Stimulated activated naive CD8-positive, alpha-beta T cell treated with anti-CD3 and anti-CD28 coated beads, Interleukin-15, Interleukin-2, amounts not matched to agents 100 U/mL and 50 U/mL, for 24 hours (primary cell): ENCODE measurements around the gene ACYP1.

Experiments
- ATAC-seq: fragments of 150-1000 bp; cut with Tn5 transposase; one replicate; pipeline ENCODE4 v1.10.0; 2021
- DNase-seq: peaks from one replicate; pipeline ENCODE4 v3.0.0; 2021

ACYP1 gene

GRCh38 chr14:75063491-75064204 is at the start of gene ACYP1:
Gene ACYP1, minus strand, starts transcription at chr14:75064024. Its CDS starts 471 bp downstream, at chr14:75063553.
- ATAC-seq = peak; percentile 99
- DNase-seq = peak; percentile 94

GRCh38 chr14:75109877-75110276 is 46.1 kb upstream of the ACYP1 start:
- DNase-seq (no peak), ATAC-seq (no peak)

- DNase-seq (no peak), ATAC-seq (no peak)
These were observed 43.4 kb upstream of the ACYP1 start for GRCh38 chr14:75107186-75107585.

- DNase-seq = no peak
- no peak for ATAC-seq
These were observed 37.7 kb upstream of the ACYP1 start for GRCh38 chr14:75101491-75101890.

- DNase-seq = no peak
- no peak for ATAC-seq
These were observed 34.9 kb upstream of the ACYP1 start for GRCh38 chr14:75098682-75099081.

GRCh38 chr14:75098212-75098611 is 34.4 kb upstream of the ACYP1 start:
- DNase-seq (no peak), ATAC-seq (no peak)

- DNase-seq (no peak), ATAC-seq (no peak)
These were observed 33.1 kb upstream of the ACYP1 start for GRCh38 chr14:75096959-75097358.

- DNase-seq = no peak
- no peak for ATAC-seq
These were observed 31.9 kb upstream of the ACYP1 start for GRCh38 chr14:75095690-75096089.

- ATAC-seq = no peak
- no peak for DNase-seq
These were observed 31.1 kb upstream of the ACYP1 start for GRCh38 chr14:75094896-75095295.

GRCh38 chr14:75092698-75093097 is 28.9 kb upstream of the ACYP1 start:
- no peak for ATAC-seq
- DNase-seq = no peak

GRCh38 chr14:75091251-75091650 is 27.4 kb upstream of the ACYP1 start:
- no peak for ATAC-seq

GRCh38 chr14:75090353-75090752 is 26.5 kb upstream of the ACYP1 start:
- DNase-seq (no peak), ATAC-seq (no peak)

More at GRCh38 chr14:75091251-75091650, 27.4 kb upstream of the ACYP1 start:
- DNase-seq = no peak

- ATAC-seq = peak; percentile 40
- peak; percentile 40 for DNase-seq
These were observed 24.9 kb upstream of the ACYP1 start for GRCh38 chr14:75088566-75089373.

- DNase-seq = no peak
- ATAC-seq = no peak
These were observed 24.3 kb upstream of the ACYP1 start for GRCh38 chr14:75088153-75088552.

GRCh38 chr14:75084513-75084912 is 20.7 kb upstream of the ACYP1 start:
- DNase-seq = no peak
- no peak for ATAC-seq

- ATAC-seq (no peak), DNase-seq (no peak)
These were observed 19.4 kb upstream of the ACYP1 start for GRCh38 chr14:75083271-75083670.

GRCh38 chr14:75081660-75082229 is 17.9 kb upstream of the ACYP1 start:
- no peak for ATAC-seq

GRCh38 chr14:75079521-75079920 is 15.7 kb upstream of the ACYP1 start:
- ATAC-seq (no peak), DNase-seq (no peak)

More at GRCh38 chr14:75081660-75082229, 17.9 kb upstream of the ACYP1 start:
- no peak for DNase-seq

- ATAC-seq = no peak
- no peak for DNase-seq
These were observed 14.0 kb upstream of the ACYP1 start for GRCh38 chr14:75077794-75078193.

GRCh38 chr14:75070383-75070782 is 6.6 kb upstream of the ACYP1 start:
- DNase-seq (no peak), ATAC-seq (no peak)

GRCh38 chr14:75069811-75070145 is 6.0 kb upstream of the ACYP1 start:
- ATAC-seq (no peak), DNase-seq (no peak)

- DNase-seq (peak; percentile 84), ATAC-seq (peak; percentile 92)
These were observed 5.4 kb upstream of the ACYP1 start, which contains the start of gene ZC2HC1C for GRCh38 chr14:75069121-75069810. Gene ZC2HC1C, plus strand, starts transcription at chr14:75069641. Its CDS starts 933 bp downstream, at chr14:75070574.
